HepG2 (cell line): ENCODE data around the gene CYYR1. TPM values are rescaled to one million over a fixed set of nuclear protein-coding genes. Genes with fewer than 3 reads are reported as not detected.

Source experiments
- ATAC-seq: fragments of 200-7000 bp; cut with Tn5 transposase; 3 replicates; pipeline ENCODE4 v1.9.1; 2020; ENCODE audit warnings: mild to moderate bottlenecking, moderate library complexity
- BruUV-seq: library from RNA; stranded (reverse); fragments of 400-500 nt; replicated peaks from 2 replicates; lab custom pipeline; 2021; lab: Mats Ljungman, UMichigan
- CTCF ChIA-PET: fragments of 300-600 bp; formaldehyde crosslinking; extraction: SDS; loops from one replicate; lab custom pipeline; 2021; ENCODE audit warnings: low total read pairs, inconsistent platforms, low intra/inter-chr PET ratio; lab: Yijun Ruan, JAX
- POLR2A ChIA-PET: fragments of 350-600 bp; sonication (Branson Sonifier 250); formaldehyde crosslinking; loops from one replicate; lab custom pipeline; 2020; ENCODE audit warnings: antibody characterized with exemption, inconsistent platforms; lab: Yijun Ruan, JAX
- DNase-seq: peaks from one replicate; pipeline ENCODE4 v3.0.0-alpha.2; 2015; ENCODE audit warnings: low spot score
- FAIRE-seq: peaks from 3 replicates; lab custom pipeline; 2011; peaks lifted over from hg19 to GRCh38; lab: Jason Lieb, UNC
- H2AFZ ChIP-seq: one replicate; pipeline ENCODE4 v1.6.1; 2011; ENCODE audit warnings: low read length, inconsistent platforms
- H3K27ac ChIP-seq: fragments of 300-600 bp; 3 replicates; pipeline ENCODE4 v1.8.0; 2011; ENCODE audit warnings: mixed run types, mild to moderate bottlenecking, mixed read lengths, low read length, inconsistent platforms; ENCODE audit not compliant: insufficient read depth; ENCODE audit errors: extremely low read length
- H3K27me3 ChIP-seq, 2 experiments: fragments of 200-600 bp in 1 of 2; 2 replicates in 1 of 2; 3 replicates in 1 of 2; pipeline versions ENCODE4 v1.6.0 to v1.8.0; 2011; ENCODE audit warnings: low read length in 2 of 2, mild to moderate bottlenecking in 2 of 2, moderate library complexity in 2 of 2, inconsistent platforms in 1 of 2; ENCODE audit not compliant: insufficient read depth in 2 of 2, control insufficient read depth in 1 of 2
- H3K36me3 ChIP-seq, 2 experiments: fragments of 200-600 bp in 1 of 2; replicated peaks in 1 of 2; 2 replicates in 1 of 2; 3 replicates in 1 of 2; pipeline versions ENCODE4 v1.5.1 to v1.8.0; 2011; ENCODE audit warnings: low read length in 2 of 2, inconsistent platforms in 1 of 2; ENCODE audit not compliant: insufficient read depth in 2 of 2, control insufficient read depth in 1 of 2
- H3K4me1 ChIP-seq: 2 replicates; pipeline ENCODE4 v1.5.1; 2012; ENCODE audit warnings: low read length, inconsistent platforms; ENCODE audit not compliant: insufficient read depth
- H3K4me2 ChIP-seq: 2 replicates; pipeline ENCODE4 v1.6.0; 2011; ENCODE audit warnings: low read depth, low read length, inconsistent platforms
- H3K4me3 ChIP-seq, 3 experiments: fragments of 200-600 bp in 1 of 3; sonication (generic), shearing (Covaris generic) in 1 of 3; replicated peaks in 1 of 3; 2 replicates each; pipeline ENCODE4 v1.5.1; 2011 to 2016; ENCODE audit warnings: low read length in 3 of 3, inconsistent platforms in 2 of 3, low read depth in 2 of 3, mild to moderate bottlenecking in 2 of 3, control low read depth in 1 of 3, mixed read lengths in 1 of 3; ENCODE audit not compliant: insufficient read depth in 1 of 3
- H3K79me2 ChIP-seq: one replicate; pipeline ENCODE4 v1.6.1; 2011; ENCODE audit warnings: low read length, inconsistent platforms; ENCODE audit not compliant: insufficient read depth
- H3K9ac ChIP-seq: 2 replicates; pipeline ENCODE4 v1.6.0; 2011; ENCODE audit warnings: mild to moderate bottlenecking, low read depth, low read length, inconsistent platforms; ENCODE audit not compliant: insufficient read depth
- H3K9me3 ChIP-seq: 2 replicates; pipeline ENCODE4 v1.5.1; 2012; ENCODE audit warnings: mild to moderate bottlenecking, low read length
- H4K20me1 ChIP-seq: 2 replicates; pipeline ENCODE4 v1.6.0; 2011; ENCODE audit warnings: inconsistent platforms, mild to moderate bottlenecking, low read length, moderate library complexity; ENCODE audit not compliant: insufficient read depth
- DZIP1 ChIP-seq: sonication (generic); formaldehyde crosslinking; IDR thresholded peaks from 2 replicates; pipeline ENCODE4 v1.5.0; 2020; ENCODE audit warnings: mild to moderate bottlenecking, missing genetic modification reagents
- KAT7 ChIP-seq: IDR thresholded peaks from 2 replicates; pipeline ENCODE4 v1.6.1; 2018; ENCODE audit warnings: borderline replicate concordance, missing compliant biosample characterization
- KDM3A ChIP-seq: IDR thresholded peaks from 2 replicates; pipeline ENCODE4 v1.6.1; 2018; ENCODE audit warnings: low read depth, missing compliant biosample characterization
- PRPF4 ChIP-seq: fragments of 200-400 bp; formaldehyde crosslinking; IDR thresholded peaks from 2 replicates; pipeline ENCODE4 v1.6.1; 2016; ENCODE audit warnings: low read length, low read depth; ENCODE audit not compliant: poor library complexity, severe bottlenecking
- RARA ChIP-seq: IDR thresholded peaks from 2 replicates; pipeline ENCODE4 v1.6.1; 2016; ENCODE audit warnings: missing genetic modification reagents, missing compliant biosample characterization
- U2AF1 ChIP-seq: fragments of 200-400 bp; formaldehyde crosslinking; optimal IDR thresholded peaks from 2 replicates; pipeline ENCODE3; 2017; ENCODE audit warnings: mild to moderate bottlenecking, low read depth, low read length
- ZNF264 ChIP-seq: sonication (generic); formaldehyde crosslinking; IDR thresholded peaks from 2 replicates; pipeline ENCODE4 v1.4.0; 2020; ENCODE audit warnings: missing genetic modification reagents
- ZNF281 ChIP-seq: sonication (generic); formaldehyde crosslinking; IDR thresholded peaks from 2 replicates; pipeline ENCODE4 v1.4.0; 2020; ENCODE audit warnings: missing genetic modification reagents, borderline replicate concordance
- WGBS: methylation state at CpG from one replicate; pipeline ENCODE4 v1.1.6; 2017; ENCODE audit warnings: low lambda C conversion rate; 5-methylcytosine and 5-hydroxymethylcytosine counted together
- in situ Hi-C: cut with HindIII; loops from 2 replicates; pipeline ENCODE4 v1.10.0; 2017; ENCODE audit warnings: low pct_unique_long_range_greater_than_20kb; ENCODE audit not compliant: extremely low pct_ligation_motif_present
- intact Hi-C: fragments of 100-400 bp; cut with micrococcal nuclease; formaldehyde crosslinking; loops from one replicate; pipeline ENCODE4 v1.10.0; 2022; ENCODE audit not compliant: unreplicated experiment
- polyA plus RNA-seq, 8 experiments: library from polyadenylated mRNA; depleted of rRNA in 3 of 8; stranded (reverse) in 7 of 8; unstranded in 1 of 8; fragments of >200 nt; fragmentation: Illumina TruSeq in 4 of 8; extraction: Trizol in 4 of 8; gene quantifications; 2 replicates each; pipeline versions ENCODE4 v1.2.1 to v1.2.3, GENCODE V29; 2011 to 2016; ENCODE audit warnings: low read depth in 4 of 8, missing spikeins in 1 of 8, mixed read lengths in 1 of 8; ENCODE audit not compliant: insufficient read depth in 1 of 8
- total RNA-seq, 5 experiments: library from RNA; depleted of rRNA; stranded (reverse); fragments of >200 nt; fragmentation: Illumina TruSeq; extraction: Trizol; gene quantifications; 2 replicates each; pipeline ENCODE4 v1.2.3, GENCODE V29; 2016; ENCODE audit warnings: low read depth in 1 of 5

CYYR1 gene
- total and polyA plus RNA-seq, 2 of the 13 experiments (the other 11 are each of a cell fraction or from before 2014, with no cell fraction given) = not detected

GRCh38 chr21:26448751-26449150, 124.3 kb downstream of the CYYR1 start (continued):
- TF ChIP-seq ZNF281 (CRISPR knock-in tag) (no peak), ZNF264 (CRISPR knock-in tag) (no peak), DZIP1 (CRISPR knock-in tag) (no peak), U2AF1 (no peak), PRPF4 (no peak), KAT7 (CRISPR knock-in tag) (no peak)

GRCh38 chr21:26447932-26448475, 125.1 kb downstream of the CYYR1 start:
- no peak for ATAC-seq
- in situ Hi-C loops = no loop called here
- CTCF ChIA-PET = no interaction called here

More at GRCh38 chr21:26447932-26448475, 125.1 kb downstream of the CYYR1 start:
- no peaks in the 10 kb centered on the region for H3K79me2 ChIP-seq
- DNase-seq (no peak), FAIRE-seq (no peak)
- POLR2A ChIA-PET = no interaction called here
- TF ChIP-seq KDM3A (CRISPR knock-in tag) (no peak), RARA (CRISPR knock-in tag) (no peak)
- no peak overlapping the region for H3K4me3 ChIP-seq
- no peak overlapping the region for H2AFZ ChIP-seq
- no peaks in the 10 kb centered on the region for H3K36me3 ChIP-seq
- WGBS = 2% methylated on average over 3 of the region's 3 CpGs
- BruUV-seq = no TSS peak
- no peaks in the 10 kb centered on the region for H3K27me3 ChIP-seq
- H3K27ac ChIP-seq = no peak overlapping the region
- no peak overlapping the region for H3K4me2 ChIP-seq
- H3K9ac ChIP-seq = no peak overlapping the region
- no peaks in the 10 kb centered on the region for H4K20me1 ChIP-seq
- intact Hi-C loops = no loop called here
- no peaks in the 10 kb centered on the region for H3K4me1 ChIP-seq
- H3K9me3 ChIP-seq = peaks cover 84% of the 10 kb centered on the region
